Renal cortical epithelial cell (primary cell): Measurements from ENCODE around the gene USP4. TPM values are rescaled to one million over a fixed set of nuclear protein-coding genes. Genes with fewer than 3 reads are reported as not detected.
A peak's percentile ranks its signal among the peaks of the same experiment; 100 is the strongest.
"Not testable (repeated sequence)": the region's sequence is repeated elsewhere in the genome, so short reads cannot be mapped to it uniquely, and the experiment has no call there.

ENCODE experiments used
- DNase-seq: peaks from one replicate; pipeline ENCODE4 v3.0.0-alpha.2; 2011; ENCODE audit warnings: low read depth
- total RNA-seq: library from RNA; depleted of rRNA; stranded (reverse); fragments of >200 nt; gene quantifications from 2 replicates; pipeline ENCODE4 v1.2.3, GENCODE V29; 2014

The USP4 gene
- 6.9 and 38.7 TPM in 2 replicates for total RNA-seq

DNA sequence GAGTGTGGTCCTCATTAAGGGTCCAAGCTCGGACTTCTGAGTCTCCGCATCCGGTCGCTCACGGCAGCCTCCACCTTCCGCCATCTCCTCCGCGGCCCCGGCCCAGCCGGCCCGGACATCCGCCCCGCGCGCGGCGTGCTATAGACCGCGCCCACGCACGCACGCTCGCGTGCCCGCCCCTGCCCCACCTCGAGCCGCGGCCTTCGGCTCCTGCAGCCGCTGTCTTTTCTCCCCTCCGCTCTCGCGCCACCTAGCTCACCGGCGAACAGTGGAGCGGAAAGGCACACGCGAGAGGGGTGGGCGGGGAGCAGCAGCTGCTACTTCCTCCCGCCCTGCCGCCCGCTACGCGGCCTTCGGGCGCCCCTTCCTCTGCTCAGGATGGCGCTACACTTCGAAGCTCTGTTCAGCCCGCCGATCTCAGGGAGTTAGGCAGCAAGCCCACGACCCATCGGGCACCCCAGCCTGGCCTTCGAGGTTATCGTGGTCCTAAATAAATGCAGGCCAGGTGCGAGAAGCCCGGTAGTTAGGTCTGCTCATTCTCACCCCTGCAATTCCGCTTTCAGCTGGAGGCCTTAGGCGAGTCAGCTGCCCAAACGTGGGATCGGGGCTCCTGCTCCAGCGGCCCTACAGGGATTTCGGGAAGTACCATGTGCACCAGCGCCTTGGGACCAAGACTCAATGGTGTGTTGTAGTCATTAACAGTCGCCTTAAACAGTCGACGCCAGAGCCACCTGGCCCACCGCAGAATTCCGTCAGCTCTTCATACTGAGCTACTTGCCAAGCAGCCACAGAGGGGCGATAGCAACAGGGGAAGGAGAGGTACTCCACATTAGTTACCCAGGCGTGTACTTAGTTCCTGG lies at the start of gene USP4:
Gene USP4, minus strand, starts transcription at position 113 of the 860 bp plus-strand sequence. Its CDS starts 29 bp downstream, at position 84.
- peak; percentile 91 for DNase-seq

DNA sequence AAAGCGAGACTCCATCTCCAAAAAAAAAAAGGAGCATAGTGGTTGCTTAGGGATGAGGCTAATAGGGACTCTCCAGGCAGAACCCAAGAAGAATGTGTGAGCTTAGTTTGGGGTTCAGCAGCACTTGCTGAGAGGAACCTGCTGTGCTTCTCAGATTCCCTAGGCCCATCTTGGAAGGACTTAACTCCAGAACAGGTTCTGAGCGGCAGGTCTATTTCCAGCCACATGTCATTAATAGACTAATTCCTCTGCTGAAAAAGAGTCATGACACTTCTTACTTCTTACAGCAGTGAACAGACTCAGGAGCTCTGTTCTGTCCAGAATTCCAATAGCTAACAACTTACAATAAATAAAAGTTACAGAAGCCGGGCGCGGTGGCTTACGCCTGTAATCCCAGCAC lies 49.4 kb upstream of the USP4 start:
- DNase-seq: no peak

DNA sequence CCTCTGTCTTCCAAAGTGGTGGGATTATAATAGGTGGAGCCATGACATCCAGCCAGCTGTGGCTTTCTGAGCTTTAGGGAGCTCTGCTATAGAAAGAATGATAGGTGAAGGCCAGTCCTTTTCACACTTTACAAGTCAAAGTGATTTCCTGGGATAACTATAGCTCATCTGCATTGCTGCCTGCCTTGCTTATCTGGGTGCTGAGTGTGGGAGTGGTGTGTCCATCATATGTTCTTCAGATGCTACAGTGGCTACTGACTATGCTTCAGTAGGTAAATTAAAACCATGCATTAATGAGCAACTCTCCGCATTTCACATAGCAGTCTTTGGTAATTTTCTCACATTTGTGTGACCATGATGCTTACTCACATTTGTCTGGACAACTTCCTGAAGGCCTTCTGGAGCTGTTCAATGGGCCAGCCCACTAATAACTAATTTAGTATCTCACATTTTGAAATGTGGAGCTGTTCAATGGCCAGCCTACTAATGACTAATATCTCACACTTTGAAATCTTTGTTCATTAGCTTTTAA lies 48.5 kb upstream of the USP4 start:
- DNase-seq: peak; percentile 27

DNA sequence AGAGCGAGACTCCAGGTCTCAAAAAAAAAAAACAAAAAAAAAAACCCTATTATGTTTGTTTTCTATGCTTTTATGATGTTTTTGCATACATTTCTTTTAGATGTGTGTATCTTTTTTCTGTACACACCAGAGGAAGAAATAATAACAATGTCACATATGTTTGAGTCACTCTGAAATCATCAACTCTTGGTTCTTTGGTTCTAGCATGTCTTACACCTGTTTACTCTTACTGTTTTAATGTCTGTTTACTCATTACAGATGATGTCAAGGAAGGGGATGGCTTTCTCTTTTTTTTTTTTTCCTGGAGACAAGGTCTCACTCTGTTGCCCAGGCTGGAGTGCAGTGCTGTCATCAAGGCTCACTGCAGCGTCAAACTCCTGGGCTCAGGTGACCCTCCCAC lies 47.9 kb upstream of the USP4 start:
- peak; percentile 57 for DNase-seq

- DNase-seq: no peak
Observed at GRCh38 chr3:49386056-49386756, 46.4 kb upstream of the USP4 start.

GRCh38 chr3:49385617-49386016 lies 45.8 kb upstream of the USP4 start:
- no peak for DNase-seq

- DNase-seq: no peak
Observed at GRCh38 chr3:49383387-49383786, 43.5 kb upstream of the USP4 start.

- DNase-seq: no peak
Observed at GRCh38 chr3:49378249-49378895, 38.5 kb upstream of the USP4 start.

GRCh38 chr3:49377483-49377882 lies 37.6 kb upstream of the USP4 start:
- peak; percentile 60 for DNase-seq

GRCh38 chr3:49371946-49372345 lies 32.1 kb upstream of the USP4 start:
- DNase-seq: no peak

DNA sequence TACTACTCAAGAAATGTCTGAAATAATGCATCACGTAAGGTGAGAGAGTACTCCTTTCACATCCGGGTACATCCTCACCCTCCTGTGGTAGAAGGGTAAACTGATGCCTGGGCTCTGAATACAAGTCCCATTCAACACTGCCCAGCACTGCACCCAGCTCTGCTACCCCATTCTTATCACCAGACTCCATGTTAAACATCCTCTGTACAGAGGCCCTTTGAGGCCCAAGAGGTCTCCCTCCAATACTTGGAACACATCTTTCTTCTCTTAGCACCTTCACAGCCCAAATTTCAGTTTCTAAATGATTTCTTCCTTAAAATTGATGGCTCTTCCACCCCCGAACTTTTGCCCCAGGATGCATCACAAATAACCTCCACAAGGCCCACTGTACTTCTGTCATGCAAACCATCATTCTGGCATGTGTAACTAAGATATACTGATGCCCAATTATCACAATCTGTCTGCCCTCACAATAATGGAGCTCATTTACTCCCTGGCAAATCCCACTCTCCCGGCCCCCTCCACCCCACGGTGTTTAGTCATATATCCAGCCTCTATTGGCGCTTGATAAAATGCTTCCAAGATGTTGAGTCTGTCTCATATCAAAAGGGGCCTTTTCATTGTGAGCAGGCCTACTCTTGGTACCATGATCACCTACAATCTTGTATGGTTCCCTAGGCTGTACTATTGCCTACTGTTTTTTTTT lies 30.9 kb upstream of the USP4 start:
- no peak for DNase-seq

DNA sequence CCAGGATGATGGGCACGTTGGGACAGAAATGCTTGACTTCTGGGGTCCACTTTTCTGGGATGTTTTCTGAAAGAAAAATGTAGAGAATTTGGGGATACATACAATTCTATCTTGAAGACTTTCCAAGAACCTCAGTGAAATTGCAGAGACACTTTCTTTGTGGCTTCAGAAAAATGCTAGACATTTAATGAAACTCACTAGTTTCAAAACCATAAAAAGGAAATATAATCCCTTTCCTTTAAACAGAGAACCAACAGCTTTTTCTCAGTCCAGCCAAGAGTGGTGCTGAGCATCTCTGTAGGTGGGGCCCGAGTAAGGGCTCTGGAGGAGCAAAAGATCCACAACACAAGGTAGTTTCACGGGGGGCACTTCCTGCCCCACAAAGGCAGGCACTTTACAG lies 22.7 kb upstream of the USP4 start:
- no peak for DNase-seq

DNA sequence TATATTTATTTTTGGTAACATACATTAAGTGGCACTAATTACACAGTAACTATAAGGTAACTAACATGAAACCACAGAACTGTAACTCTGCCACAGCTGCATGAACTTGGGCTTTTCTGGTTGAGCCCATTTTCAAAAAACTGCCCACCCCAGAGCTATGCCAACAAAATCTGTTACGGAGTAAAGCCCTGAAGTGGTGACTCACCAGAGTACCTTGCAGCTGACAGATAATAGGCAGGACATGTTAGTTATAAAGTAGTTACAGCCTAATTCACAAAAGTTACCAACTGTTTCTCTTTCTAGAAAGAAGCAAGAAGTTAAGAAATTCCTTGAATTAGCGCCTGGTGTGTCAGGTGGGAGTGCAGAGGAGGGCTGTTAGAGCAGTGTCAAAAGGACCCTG lies 19.8 kb upstream of the USP4 start:
- peak; percentile 62 for DNase-seq

DNA sequence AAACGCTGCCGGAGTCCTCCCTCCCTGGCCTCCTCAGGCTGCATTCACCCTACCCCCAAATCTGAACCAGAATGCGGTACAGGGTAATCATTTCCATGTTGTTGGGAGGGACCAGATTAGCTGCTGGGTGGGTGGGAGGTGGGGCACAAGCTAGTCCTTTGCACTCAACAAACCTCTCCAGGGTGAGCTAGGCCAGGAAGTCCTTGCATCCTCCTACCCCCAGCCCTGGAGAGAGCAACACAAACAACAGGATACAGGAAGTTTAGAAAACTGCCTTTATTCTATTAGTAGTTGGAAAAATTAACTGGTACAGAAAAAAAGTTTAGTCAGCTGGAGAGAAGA lies 19.0 kb upstream of the USP4 start:
- no peak for DNase-seq

DNA sequence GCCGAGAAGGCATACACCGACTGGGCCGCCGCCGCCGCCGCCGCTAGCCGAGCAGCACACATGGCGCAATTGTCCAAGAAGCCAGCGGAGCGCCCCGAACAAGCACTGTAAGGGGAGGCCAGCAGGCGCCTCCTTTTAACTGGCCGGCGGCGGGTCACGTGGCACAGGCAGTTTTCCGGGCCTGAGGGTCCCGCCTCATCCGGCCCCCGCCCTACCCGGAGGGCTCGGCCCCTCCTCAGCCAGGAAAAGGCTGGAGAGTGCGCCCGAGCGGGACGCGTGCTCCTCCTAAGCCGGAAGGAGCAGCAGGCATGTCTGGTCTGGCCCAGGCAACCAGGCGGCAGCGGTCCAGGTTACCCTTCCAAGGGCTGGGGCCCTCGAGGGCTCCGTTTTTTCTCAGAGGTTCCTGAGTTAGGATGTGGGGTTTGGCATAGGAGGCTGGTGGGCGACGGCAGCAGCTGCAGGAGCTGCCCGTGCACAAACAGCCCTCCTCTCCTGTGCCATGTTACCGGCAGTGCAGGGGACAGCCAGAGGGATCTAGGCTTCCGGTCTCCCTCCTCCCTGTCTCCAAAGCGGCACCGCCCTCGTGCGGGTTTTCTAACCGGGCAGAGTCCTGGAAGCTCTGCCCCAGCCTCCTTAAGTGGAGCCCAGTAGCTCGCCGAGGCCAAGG lies 18.5 kb upstream of the USP4 start, which contains the start of gene GPX1:
Gene GPX1, minus strand, starts transcription at position 137 of the 667 bp plus-strand sequence. Its CDS starts 75 bp downstream, at position 62.
- DNase-seq: peak; percentile 81

DNA sequence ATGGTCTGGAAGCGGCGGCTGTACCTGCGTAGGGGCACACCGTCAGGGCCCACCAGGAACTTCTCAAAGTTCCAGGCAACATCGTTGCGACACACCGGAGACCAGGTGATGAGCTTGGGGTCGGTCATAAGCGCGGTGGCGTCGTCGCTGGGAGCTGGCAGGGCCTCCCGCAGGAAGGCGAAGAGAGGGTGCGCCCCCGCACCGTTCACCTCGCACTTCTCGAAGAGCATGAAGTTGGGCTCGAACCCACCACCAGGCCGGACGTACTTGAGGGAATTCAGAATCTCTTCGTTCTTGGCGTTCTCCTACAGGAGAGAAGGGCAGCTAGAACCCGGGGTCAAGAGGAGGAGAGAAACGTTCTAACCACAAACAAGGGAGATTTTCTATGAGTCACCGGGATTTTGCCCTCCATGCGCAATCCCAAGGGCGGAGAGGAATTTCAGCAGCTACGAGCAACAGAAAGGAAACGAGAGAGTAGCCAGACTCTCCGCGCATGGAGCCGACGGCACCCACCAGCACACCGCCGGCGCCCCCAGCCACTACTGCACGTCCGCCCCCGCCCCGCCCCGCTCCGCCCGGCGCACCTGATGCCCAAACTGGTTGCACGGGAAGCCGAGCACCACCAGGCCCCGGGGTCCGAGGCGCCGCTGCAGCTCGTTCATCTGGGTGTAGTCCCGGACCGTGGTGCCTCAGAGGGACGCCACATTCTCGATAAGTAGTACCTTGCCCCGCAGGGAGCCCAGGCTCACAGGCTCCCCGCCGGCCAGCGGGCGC lies 17.8 kb upstream of the USP4 start:
- peak; percentile 85 for DNase-seq

DNA sequence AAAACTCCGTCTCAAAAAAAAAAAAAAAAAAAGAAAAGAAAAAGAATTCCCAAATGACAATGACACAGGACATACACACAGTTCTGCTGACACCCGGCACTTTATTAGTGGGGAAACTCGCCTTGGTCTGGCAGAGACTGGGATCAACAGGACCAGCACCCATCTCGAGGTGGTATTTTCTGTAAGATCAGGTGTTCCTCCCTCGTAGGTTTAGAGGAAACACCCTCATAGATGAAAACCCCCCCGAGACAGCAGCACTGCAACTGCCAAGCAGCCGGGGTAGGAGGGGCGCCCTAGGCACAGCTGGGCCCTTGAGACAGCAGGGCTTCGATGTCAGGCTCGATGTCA lies 17.2 kb upstream of the USP4 start:
- not testable (repeated sequence) for DNase-seq

GRCh38 chr3:49352890-49353421 lies 13.1 kb upstream of the USP4 start:
- peak; percentile 25 for DNase-seq

GRCh38 chr3:49352281-49352680 lies 12.4 kb upstream of the USP4 start:
- peak; percentile 59 for DNase-seq

DNA sequence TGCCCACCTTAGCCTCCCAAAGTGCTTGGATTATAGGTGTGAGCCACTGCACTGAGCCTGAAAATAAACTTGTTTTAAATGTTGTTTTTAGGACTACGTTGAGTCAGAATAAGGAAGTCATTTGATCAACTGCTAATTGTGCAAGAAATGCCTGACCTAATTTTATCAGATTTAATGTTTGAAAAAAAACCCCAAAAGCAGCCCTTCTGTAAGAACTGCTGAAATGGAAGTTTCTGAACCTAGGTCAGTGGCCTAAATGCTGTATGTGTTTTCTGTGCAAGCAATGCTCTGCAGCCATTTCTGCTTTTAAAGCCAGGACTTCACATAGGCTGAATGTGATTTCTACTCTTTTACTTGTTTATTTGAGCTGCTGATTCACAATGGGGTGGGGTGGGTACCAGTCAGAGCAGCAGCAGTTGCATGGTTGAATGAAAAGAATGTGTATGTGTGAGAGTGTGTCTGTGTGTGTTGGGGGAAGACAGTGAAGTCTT lies 11.7 kb upstream of the USP4 start:
- peak; percentile 97 for DNase-seq
